ENCODE data around the gene MAPKBP1. TPM values are rescaled to one million over a fixed set of nuclear protein-coding genes. Genes with fewer than 3 reads are reported as not detected.

The MAPKBP1 gene
- total RNA-seq, 3 donors from 2014 or later = 11.5 to 29.3 (median 24.3) TPM

- H3K36me3 ChIP-seq = peaks cover 15% of the 10 kb centered on the region
- no peak for DNase-seq (ENCODE audit: low spot score in 2 of 2)
- intact Hi-C loops (cut with DNase I; ENCODE audit: low total_unique reads) = no loop called here
These were observed 72.9 kb downstream of the MAPKBP1 start for GRCh38 chr15:41847206-41847605.

DNA sequence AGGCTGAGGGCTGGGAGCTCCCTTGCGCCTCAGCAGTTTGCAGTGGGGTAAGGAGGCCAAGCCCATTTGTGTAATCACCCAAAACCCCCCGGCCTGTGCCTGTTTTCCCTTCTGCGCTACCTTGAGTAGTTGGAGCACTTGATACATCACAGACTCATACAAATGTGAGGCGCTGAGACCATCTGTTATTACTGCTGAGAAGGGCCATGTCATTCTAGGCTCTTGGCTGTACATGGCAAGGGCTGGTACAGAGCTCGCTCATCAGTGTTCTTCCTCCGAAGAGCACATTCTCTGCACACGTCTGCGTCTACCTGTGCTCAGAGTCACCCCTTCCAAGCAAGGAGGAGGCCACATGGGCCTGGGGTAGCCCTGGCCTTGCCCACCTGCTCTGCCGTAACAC lies 73.7 kb downstream of the MAPKBP1 start:
- Histone ChIP-seq H3K9me3 (no peaks in the 10 kb centered on the region), H3K4me1 (peaks cover 0 to 8% of the 10 kb centered on the region in 2 donors), H3K36me3 (peaks cover 15% of the 10 kb centered on the region), H3K27me3 (no peaks in the 10 kb centered on the region), H3K4me3 (no peak overlapping the region), H3K27ac (no peak overlapping the region)
- TF ChIP-seq, protein P1, sequence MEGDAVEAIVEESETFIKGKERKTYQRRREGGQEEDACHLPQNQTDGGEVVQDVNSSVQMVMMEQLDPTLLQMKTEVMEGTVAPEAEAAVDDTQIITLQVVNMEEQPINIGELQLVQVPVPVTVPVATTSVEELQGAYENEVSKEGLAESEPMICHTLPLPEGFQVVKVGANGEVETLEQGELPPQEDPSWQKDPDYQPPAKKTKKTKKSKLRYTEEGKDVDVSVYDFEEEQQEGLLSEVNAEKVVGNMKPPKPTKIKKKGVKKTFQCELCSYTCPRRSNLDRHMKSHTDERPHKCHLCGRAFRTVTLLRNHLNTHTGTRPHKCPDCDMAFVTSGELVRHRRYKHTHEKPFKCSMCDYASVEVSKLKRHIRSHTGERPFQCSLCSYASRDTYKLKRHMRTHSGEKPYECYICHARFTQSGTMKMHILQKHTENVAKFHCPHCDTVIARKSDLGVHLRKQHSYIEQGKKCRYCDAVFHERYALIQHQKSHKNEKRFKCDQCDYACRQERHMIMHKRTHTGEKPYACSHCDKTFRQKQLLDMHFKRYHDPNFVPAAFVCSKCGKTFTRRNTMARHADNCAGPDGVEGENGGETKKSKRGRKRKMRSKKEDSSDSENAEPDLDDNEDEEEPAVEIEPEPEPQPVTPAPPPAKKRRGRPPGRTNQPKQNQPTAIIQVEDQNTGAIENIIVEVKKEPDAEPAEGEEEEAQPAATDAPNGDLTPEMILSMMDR (IDR thresholded peaks at IDR 0.05) = no peak
- TF ChIP-seq POLR2AphosphoS5 (IDR thresholded peaks at IDR 0.05) (no peak), POLR2A (IDR thresholded peaks at IDR 0.05) (no peak)
- intact Hi-C loops (cut with DNase I; ENCODE audit: low total_unique reads) = no loop called here
- no peak for DNase-seq (ENCODE audit: low spot score in 2 of 2)

More at GRCh38 chr15:41847206-41847605, 72.9 kb downstream of the MAPKBP1 start:
- Histone ChIP-seq H3K4me1 (peaks cover 0 to 8% of the 10 kb centered on the region in 2 donors), H3K9me3 (no peaks in the 10 kb centered on the region), H3K27ac (no peak overlapping the region), H3K27me3 (no peaks in the 10 kb centered on the region), H3K4me3 (no peak overlapping the region)
- TF ChIP-seq POLR2AphosphoS5 (IDR thresholded peaks at IDR 0.05) = no peak
- TF ChIP-seq, protein P1 (IDR thresholded peaks at IDR 0.05) = no peak
- no peak for TF ChIP-seq POLR2A (IDR thresholded peaks at IDR 0.05)

GRCh38 chr15:41848631-41849030 lies 74.3 kb downstream of the MAPKBP1 start:
- intact Hi-C loops (cut with DNase I; ENCODE audit: low total_unique reads) = no loop called here
- no peak for TF ChIP-seq POLR2AphosphoS5 (IDR thresholded peaks at IDR 0.05)
- TF ChIP-seq, protein P1 (IDR thresholded peaks at IDR 0.05) = no peak
- no peak for TF ChIP-seq POLR2A (IDR thresholded peaks at IDR 0.05)

DNA sequence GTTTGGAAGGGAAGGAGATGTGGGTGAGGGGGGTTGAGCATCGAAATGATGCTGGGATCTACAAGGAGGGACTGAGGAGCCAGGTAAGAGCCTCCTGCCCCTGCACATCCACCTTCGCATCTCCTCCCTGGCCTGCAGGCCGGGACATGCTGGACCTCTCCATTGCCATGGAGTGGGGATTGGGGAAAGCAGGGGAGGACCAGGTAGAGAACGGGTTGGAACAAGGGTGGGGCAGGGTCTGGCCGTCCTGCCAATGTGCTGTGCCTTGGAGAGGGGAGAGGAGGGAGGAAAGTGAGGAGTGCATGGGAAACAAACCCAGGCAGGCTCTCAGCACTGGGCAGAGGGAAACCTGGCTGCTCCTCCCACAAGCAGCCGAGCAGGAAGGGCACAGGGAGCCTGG lies 74.9 kb downstream of the MAPKBP1 start:
- Histone ChIP-seq H3K36me3 (peaks cover 15% of the 10 kb centered on the region), H3K4me3 (no peak overlapping the region), H3K4me1 (peaks cover 0 to 8% of the 10 kb centered on the region in 2 donors), H3K27ac (peak overlapping the region; percentile 48 to 69), H3K9me3 (no peaks in the 10 kb centered on the region), H3K27me3 (no peaks in the 10 kb centered on the region)
- TF ChIP-seq, protein P1 (IDR thresholded peaks at IDR 0.05) = no peak
- DNase-seq (ENCODE audit: low spot score in 2 of 2) = no peak
- intact Hi-C loops (cut with DNase I; ENCODE audit: low total_unique reads) = no loop called here

More at GRCh38 chr15:41848631-41849030, 74.3 kb downstream of the MAPKBP1 start:
- Histone ChIP-seq H3K27ac (no peak overlapping the region), H3K9me3 (no peaks in the 10 kb centered on the region), H3K27me3 (no peaks in the 10 kb centered on the region), H3K4me3 (no peak overlapping the region), H3K4me1 (peaks cover 0 to 8% of the 10 kb centered on the region in 2 donors), H3K36me3 (peaks cover 15% of the 10 kb centered on the region)
- DNase-seq (ENCODE audit: low spot score in 2 of 2) = no peak

- H3K27ac ChIP-seq = peak overlapping the region; percentile 48 to 69
- no peaks in the 10 kb centered on the region for H3K9me3 ChIP-seq
- peaks cover 0 to 8% of the 10 kb centered on the region in 2 donors for H3K4me1 ChIP-seq
- intact Hi-C loops (cut with DNase I; ENCODE audit: low total_unique reads) = no loop called here
- TF ChIP-seq POLR2AphosphoS5 (IDR thresholded peaks at IDR 0.05) = no peak
- TF ChIP-seq, protein P1 (IDR thresholded peaks at IDR 0.05) = no peak
- no peak for TF ChIP-seq POLR2A (IDR thresholded peaks at IDR 0.05)
- H3K27me3 ChIP-seq = no peaks in the 10 kb centered on the region
- peaks cover 15% of the 10 kb centered on the region for H3K36me3 ChIP-seq
- H3K4me3 ChIP-seq = no peak overlapping the region
- DNase-seq (ENCODE audit: low spot score in 2 of 2) = peak; percentile 81 to 83
These were observed 75.6 kb downstream of the MAPKBP1 start for GRCh38 chr15:41849861-41850260.
